DMS153 treated with DMSO at 0.1 percent for 48 hours (cell line): ENCODE measurements around the gene SH3TC2.

Experiments used
- DNase-seq: peaks from one replicate; lab custom pipeline; 2025; ENCODE audit not compliant: unreplicated experiment; lab: John Stamatoyannopoulos, UW

SH3TC2 gene

GRCh38 chr5:148974642-148975327 lies 88.1 kb downstream of the SH3TC2 start:
- no peak for DNase-seq

- no peak for DNase-seq
Measured at GRCh38 chr5:148973455-148973854, 89.4 kb downstream of the SH3TC2 start.

GRCh38 chr5:148972974-148973374 lies 89.9 kb downstream of the SH3TC2 start:
- no peak for DNase-seq

GRCh38 chr5:148972396-148972795 lies 90.5 kb downstream of the SH3TC2 start:
- DNase-seq, result no peak

GRCh38 chr5:148970876-148971275 lies 92.0 kb downstream of the SH3TC2 start:
- DNase-seq, result no peak

GRCh38 chr5:148970228-148970627 lies 92.6 kb downstream of the SH3TC2 start:
- DNase-seq, result no peak

- no peak for DNase-seq
Measured at GRCh38 chr5:148969291-148969690, 93.6 kb downstream of the SH3TC2 start.

GRCh38 chr5:148968311-148968710 lies 94.6 kb downstream of the SH3TC2 start:
- no peak for DNase-seq

- DNase-seq, result no peak
Measured at GRCh38 chr5:148967783-148968182, 95.1 kb downstream of the SH3TC2 start.

GRCh38 chr5:148966938-148967337 lies 95.9 kb downstream of the SH3TC2 start:
- DNase-seq, result no peak

- no peak for DNase-seq
Measured at GRCh38 chr5:148966348-148966747, 96.5 kb downstream of the SH3TC2 start.

GRCh38 chr5:148965511-148966265 lies 97.2 kb downstream of the SH3TC2 start:
- no peak for DNase-seq

GRCh38 chr5:148963664-148964063 lies 99.2 kb downstream of the SH3TC2 start:
- DNase-seq, result no peak

- DNase-seq, result no peak
Measured at GRCh38 chr5:148962761-148963324, 100.0 kb downstream of the SH3TC2 start.

GRCh38 chr5:148962200-148962550 lies 100.7 kb downstream of the SH3TC2 start:
- no peak for DNase-seq

GRCh38 chr5:148961261-148962199 lies 101.3 kb downstream of the SH3TC2 start:
- no peak for DNase-seq

- no peak for DNase-seq
Measured at GRCh38 chr5:148960070-148960769, 102.6 kb downstream of the SH3TC2 start.

GRCh38 chr5:148957591-148958202 lies 105.2 kb downstream of the SH3TC2 start:
- DNase-seq, result no peak

GRCh38 chr5:148956477-148957385 lies 106.1 kb downstream of the SH3TC2 start:
- no peak for DNase-seq
